Ovary (tissue), 9 donors: ENCODE measurements around the gene OR2A12. TPM values are rescaled to one million over a fixed set of nuclear protein-coding genes. Genes with fewer than 3 reads are reported as not detected.
"Not testable (repeated sequence)": the region's sequence is repeated elsewhere in the genome, so short reads cannot be mapped to it uniquely, and the experiment has no call there.

Source experiments
- DNase-seq, 5 donors: peaks; one replicate each; pipeline ENCODE4 v3.0.0-alpha.2; 2019 to 2020
- H3K27ac ChIP-seq, 2 donors: fragments of 200-600 bp; one replicate each; pipeline versions ENCODE4 v1.5.1 to v1.8.0; 2019 to 2022
- H3K27me3 ChIP-seq: fragments of 200-600 bp; one replicate; pipeline ENCODE4 v1.8.0; 2022
- H3K36me3 ChIP-seq: fragments of 200-600 bp; sonication (generic); one replicate; pipeline ENCODE4 v1.5.1; 2019
- H3K4me1 ChIP-seq: one replicate; pipeline ENCODE4 v1.8.1; 2013; ENCODE audit warnings: mild to moderate bottlenecking, moderate library complexity; ENCODE audit not compliant: insufficient read depth
- H3K4me3 ChIP-seq: fragments of 200-600 bp; sonication (generic); one replicate; pipeline ENCODE4 v1.5.1; 2017
- H3K9me3 ChIP-seq, 2 donors: fragments of 200-600 bp in 1 of 2; sonication (generic) in 1 of 2; one replicate each; pipeline versions ENCODE4 v1.5.1 to v1.8.1; 2013 to 2019; ENCODE audit warnings: mild to moderate bottlenecking in 1 of 2, moderate library complexity in 1 of 2
- CTCF ChIP-seq, 3 donors: fragments of 450-650 bp in 2 of 3; fragments of 200-600 bp in 1 of 3; IDR thresholded peaks; one replicate each; pipeline versions ENCODE4 v1.5.1 to v1.8.0; 2016 to 2022; ENCODE audit warnings: antibody characterized with exemption in 3 of 3, mild to moderate bottlenecking in 1 of 3
- EP300 ChIP-seq: sonication (generic); formaldehyde crosslinking; IDR thresholded peaks from one replicate; pipeline ENCODE4 v1.6.1; 2017; ENCODE audit warnings: antibody characterized with exemption
- POLR2A ChIP-seq: fragments of 450-650 bp; IDR thresholded peaks from one replicate; pipeline ENCODE4 v1.6.1; 2017; ENCODE audit warnings: antibody characterized with exemption, mild to moderate bottlenecking, moderate library complexity
- WGBS, 3 donors: extraction: QIAGEN DNeasy Blood & Tissue Kit in 1 of 3; methylation state at CpG; one replicate each; pipeline versions ENCODE4 v1.1.5 to v1.1.7; 2013 to 2017; 5-methylcytosine and 5-hydroxymethylcytosine counted together
- intact Hi-C, 4 donors: fragments of 100-400 bp; cut with DNase I; formaldehyde crosslinking; loops; one replicate each; pipeline versions ENCODE4 v1.11.0 to v1.15.1; 2022 to 2023
- polyA plus RNA-seq, 2 donors: library from polyadenylated mRNA; stranded (reverse); fragments of 200-250 nt in 1 of 2; fragments of 350-450 nt in 1 of 2; fragmentation: Illumina TruSeq in 1 of 2; extraction: RNeasy Lipid Tissue Mini Kit (QIAGEN cat#74804) in 1 of 2; gene quantifications; one replicate each; pipeline ENCODE4 v1.2.3, GENCODE V29; 2013 to 2014
- total RNA-seq, 7 donors: library from RNA; depleted of rRNA in 2 of 7; stranded (reverse); fragments of >200 nt in 2 of 7; fragmentation: NEBNext Ultra II Directional in 3 of 7; extraction: Animal tissue kit (Norgen Biotek cat#: 25700) in 3 of 7; gene quantifications; one replicate each; pipeline versions ENCODE4 v1.1.0 to v1.2.4, GENCODE V29; 2016 to 2023
- donor health status: DM: no; HTN: no; CAD: no; lungs with moderate emphysema.
- donor health status: DM: no; HTN: no; CAD: no.
- donor health status: Bipolar disorder and iron deficiency.
- donor health status: DM: yes; HTN: yes; CAD: no.
- donor health status: DM: no; HTN: no; CAD: no.
- donor health status: DM: yes; HTN: yes; CAD: no.

OR2A12 gene
- total and polyA plus RNA-seq, 9 donors: not detected

- intact Hi-C loops: no loop called here
- TF ChIP-seq POLR2A (no peak), CTCF (IDR thresholded peaks at IDR 0.05) (no peak), EP300 (no peak)
- WGBS, 3 donors: 32 to 39% (median 36%) methylated on average over 1 of the region's 1 CpG
Measured at GRCh38 chr7:144048648-144049047, 37.4 kb upstream of the OR2A12 start, which contains the start of gene OR2A5. Gene OR2A5 (plus strand): TSS chr7:144048948. CDS start chr7:144050402, 1,454 bp downstream.

DNA sequence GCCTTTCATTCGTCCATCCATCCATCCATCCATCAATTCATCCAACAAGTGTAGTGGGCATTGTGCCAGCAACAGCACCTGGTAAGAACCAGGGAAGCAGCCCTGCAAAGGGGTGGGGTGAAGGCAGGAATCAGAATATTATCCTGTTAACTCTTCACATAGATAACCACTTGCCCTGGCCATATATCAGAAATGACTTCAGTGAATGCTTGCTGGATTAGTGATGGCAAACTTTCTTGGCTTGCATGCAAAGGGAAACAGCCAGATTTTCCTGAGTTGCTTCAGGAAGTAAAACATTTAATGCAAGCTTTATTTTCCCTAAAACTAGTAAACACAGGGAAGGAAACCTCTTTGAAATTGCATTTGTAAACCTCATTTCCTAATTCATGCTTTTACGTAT is 36.6 kb upstream of the OR2A12 start:
- Histone ChIP-seq H3K4me1 (no peaks in the 10 kb centered on the region), H3K36me3 (no peaks in the 10 kb centered on the region), H3K4me3 (no peak overlapping the region), H3K9me3 (no peaks in the 10 kb centered on the region), H3K27ac (no peak overlapping the region), H3K27me3 (no peaks in the 10 kb centered on the region)
- TF ChIP-seq POLR2A: no peak
- TF ChIP-seq EP300: no peak
- TF ChIP-seq CTCF (IDR thresholded peaks at IDR 0.05): no peak
- DNase-seq: no peak
- 43 to 67% (median 44%) methylated on average over 2 of the region's 2 CpGs for WGBS, 3 donors
- intact Hi-C loops: no loop called here

More at GRCh38 chr7:144048648-144049047, 37.4 kb upstream of the OR2A12 start, which contains the start of gene OR2A5:
- H3K27ac ChIP-seq: no peak within 1 kb of the TSS
- DNase-seq: no peak
- H3K4me3 ChIP-seq: no peak within 1 kb of the TSS
- no peaks in the 10 kb centered on the region for H3K9me3 ChIP-seq
- no peaks in the 10 kb centered on the region for H3K27me3 ChIP-seq
- no peaks in the 10 kb centered on the region for H3K4me1 ChIP-seq
- H3K36me3 ChIP-seq: no peaks in the 10 kb centered on the region

GRCh38 chr7:144050093-144050492 is 36.0 kb upstream of the OR2A12 start:
- 51 to 62% (median 57%) methylated on average over 3 of the region's 3 CpGs for WGBS, 3 donors
- H3K4me3 ChIP-seq: no peak overlapping the region
- no peaks in the 10 kb centered on the region for H3K4me1 ChIP-seq
- DNase-seq: no peak
- TF ChIP-seq EP300 (no peak), POLR2A (no peak), CTCF (IDR thresholded peaks at IDR 0.05) (no peak)
- H3K9me3 ChIP-seq: no peaks in the 10 kb centered on the region
- H3K27me3 ChIP-seq: no peaks in the 10 kb centered on the region
- intact Hi-C loops: no loop called here
- H3K27ac ChIP-seq: no peak overlapping the region
- H3K36me3 ChIP-seq: no peaks in the 10 kb centered on the region

DNA sequence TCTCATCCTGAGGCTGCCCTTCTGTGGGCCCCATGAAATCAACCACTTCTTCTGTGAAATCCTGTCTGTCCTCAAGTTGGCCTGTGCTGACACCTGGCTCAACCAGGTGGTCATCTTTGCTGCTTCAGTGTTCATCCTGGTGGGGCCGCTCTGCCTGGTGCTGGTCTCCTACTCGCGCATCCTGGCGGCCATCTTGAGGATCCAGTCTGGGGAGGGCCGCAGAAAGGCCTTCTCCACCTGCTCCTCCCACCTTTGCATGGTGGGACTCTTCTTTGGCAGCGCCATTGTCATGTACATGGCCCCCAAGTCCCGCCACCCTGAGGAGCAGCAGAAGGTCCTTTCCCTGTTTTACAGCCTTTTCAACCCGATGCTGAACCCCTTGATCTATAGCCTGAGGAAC is 35.2 kb upstream of the OR2A12 start:
- H3K9me3 ChIP-seq, intact Hi-C loops, H3K27ac ChIP-seq, H3K4me1 ChIP-seq, H3K36me3 ChIP-seq, DNase-seq, H3K27me3 ChIP-seq, H3K4me3 ChIP-seq: not testable (repeated sequence)
- WGBS, 3 donors: 74 to 87% (median 86%) methylated on average over 8 of the region's 8 CpGs

DNA sequence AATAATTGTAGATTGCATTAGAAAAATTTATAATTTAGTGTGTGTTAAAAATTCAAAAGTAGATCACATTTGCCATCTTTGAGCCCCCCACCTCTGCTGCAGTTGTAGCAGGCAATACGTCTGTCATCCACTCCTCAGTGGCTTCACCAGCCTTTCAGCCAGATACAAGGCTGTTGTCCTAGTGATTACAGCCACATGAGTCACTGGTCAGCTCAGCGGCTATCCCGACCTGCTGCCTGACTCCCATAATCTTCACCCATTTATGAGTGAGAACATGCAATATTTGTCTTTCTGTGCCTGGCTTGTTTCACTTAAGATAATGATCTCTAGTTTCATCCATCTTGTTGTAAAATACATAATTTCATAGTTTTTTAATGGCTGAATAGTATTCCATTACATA is 28.1 kb upstream of the OR2A12 start:
- Histone ChIP-seq H3K27me3 (no peaks in the 10 kb centered on the region), H3K9me3 (no peaks in the 10 kb centered on the region), H3K36me3 (no peaks in the 10 kb centered on the region), H3K27ac (no peak overlapping the region), H3K4me3 (no peak overlapping the region), H3K4me1 (no peaks in the 10 kb centered on the region)
- TF ChIP-seq CTCF (IDR thresholded peaks at IDR 0.05) (no peak), EP300 (no peak), POLR2A (no peak)
- WGBS, 3 donors: 81 to 88% (median 83%) methylated on average over 3 of the region's 3 CpGs
- intact Hi-C loops: no loop called here
- no peak for DNase-seq
